Smooth muscle cell (in vitro differentiated cells): Measurements from ENCODE around the gene NOP16. TPM values are rescaled to one million over a fixed set of nuclear protein-coding genes. Genes with fewer than 3 reads are reported as not detected.
"Not testable (repeated sequence)": the region's sequence is repeated elsewhere in the genome, so short reads cannot be mapped to it uniquely, and the experiment has no call there.

Experiments used
- DNase-seq: peaks from one replicate; lab custom pipeline; 2025; ENCODE audit not compliant: unreplicated experiment; lab: John Stamatoyannopoulos, UW
- H2AFZ ChIP-seq: fragments of 200-600 bp; sonication (generic); 2 replicates; pipeline ENCODE4 v1.6.0; 2016; ENCODE audit warnings: antibody characterized with exemption, low read depth, mild to moderate bottlenecking
- H3F3A ChIP-seq: fragments of 200-600 bp; sonication (generic); 2 replicates; pipeline ENCODE4 v1.6.0; 2017; ENCODE audit warnings: antibody characterized with exemption, low read depth
- H3K27ac ChIP-seq: fragments of 200-600 bp; sonication (generic); 2 replicates; pipeline ENCODE4 v1.5.1; 2016; ENCODE audit warnings: low read depth, mild to moderate bottlenecking
- H3K27me3 ChIP-seq: fragments of 200-600 bp; sonication (generic); 2 replicates; pipeline ENCODE4 v1.6.1; 2016; ENCODE audit warnings: low read depth, mild to moderate bottlenecking
- H3K36me3 ChIP-seq: fragments of 200-600 bp; sonication (generic); 2 replicates; pipeline ENCODE4 v1.5.1; 2016; ENCODE audit warnings: low read depth
- H3K4me1 ChIP-seq: fragments of 200-600 bp; sonication (generic); 2 replicates; pipeline ENCODE4 v1.5.1; 2016; ENCODE audit warnings: low read depth
- H3K4me2 ChIP-seq: fragments of 200-600 bp; sonication (generic); 2 replicates; pipeline ENCODE4 v1.6.0; 2016; ENCODE audit warnings: mild to moderate bottlenecking
- H3K4me3 ChIP-seq: fragments of 200-600 bp; sonication (generic); 2 replicates; pipeline ENCODE4 v1.5.1; 2016; ENCODE audit warnings: mild to moderate bottlenecking
- H3K79me2 ChIP-seq: fragments of 200-600 bp; sonication (generic); 2 replicates; pipeline ENCODE4 v1.6.0; 2016; ENCODE audit warnings: low read depth, mild to moderate bottlenecking
- H3K9ac ChIP-seq: fragments of 200-600 bp; sonication (generic); 2 replicates; pipeline ENCODE4 v1.6.0; 2016; ENCODE audit warnings: low read depth
- H3K9me3 ChIP-seq: fragments of 200-600 bp; sonication (generic); replicated peaks from 2 replicates; pipeline ENCODE4 v1.5.1; 2016; ENCODE audit warnings: low read depth
- H4K20me1 ChIP-seq: fragments of 200-600 bp; sonication (generic); 2 replicates; pipeline ENCODE4 v1.6.0; 2016; ENCODE audit warnings: low read depth
- CTCF ChIP-seq: fragments of 200-600 bp; sonication (generic); IDR thresholded peaks from 2 replicates; pipeline ENCODE4 v1.5.1; 2017; ENCODE audit warnings: borderline replicate concordance, mild to moderate bottlenecking, antibody characterized with exemption; ENCODE audit not compliant: insufficient read depth, poor library complexity, severe bottlenecking
- whole genome bisulfite sequencing: methylation state at CpG from one replicate; pipeline ENCODE4 v1.1.7; 2016; ENCODE audit warnings: low lambda C conversion rate; 5-methylcytosine and 5-hydroxymethylcytosine counted together
- polyA plus RNA-seq: library from polyadenylated mRNA; unstranded; fragments of >200 nt; fragmentation: Nextera tagmentation; extraction: Ambion mirVana; gene quantifications from 2 replicates; pipeline ENCODE4 v1.2.1, GENCODE V29; 2016
- total RNA-seq: library from RNA; depleted of rRNA; stranded (reverse); fragments of >200 nt; gene quantifications from 2 replicates; pipeline ENCODE4 v1.2.3, GENCODE V29; 2014

The NOP16 gene
- total and polyA plus RNA-seq, 2 experiments from 2014 or later: 10.7 to 27.9 TPM

GRCh38 chr5:176408590-176408989 is 20.2 kb upstream of the NOP16 start:
- Histone ChIP-seq H3K9me3 (no peaks in the 10 kb centered on the region), H3K9ac (no peak overlapping the region)

GRCh38 chr5:176408252-176408573 is 19.8 kb upstream of the NOP16 start:
- not testable (repeated sequence) for H3K27me3 ChIP-seq, H2AFZ ChIP-seq, H3K27ac ChIP-seq, H3K4me1 ChIP-seq, H3K79me2 ChIP-seq, H3K4me2 ChIP-seq, H3K9ac ChIP-seq, H3K9me3 ChIP-seq, H3K4me3 ChIP-seq, DNase-seq, H3F3A ChIP-seq, H3K36me3 ChIP-seq
- H4K20me1 ChIP-seq: peaks cover 68% of the 10 kb centered on the region
- 96% methylated on average over 10 of the region's 10 CpGs for WGBS

More at GRCh38 chr5:176408590-176408989, 20.2 kb upstream of the NOP16 start:
- Histone ChIP-seq H3F3A (no peaks in the 10 kb centered on the region), H3K4me3 (no peak overlapping the region), H3K36me3 (no peaks in the 10 kb centered on the region), H3K79me2 (no peaks in the 10 kb centered on the region), H3K4me1 (no peaks in the 10 kb centered on the region), H3K27ac (no peak overlapping the region), H4K20me1 (peaks cover 71% of the 10 kb centered on the region), H3K27me3 (no peaks in the 10 kb centered on the region), H2AFZ (no peak overlapping the region), H3K4me2 (no peak overlapping the region)
- WGBS: 92% methylated on average over 5 of the region's 5 CpGs
- TF ChIP-seq CTCF: no peak
- DNase-seq: no peak

GRCh38 chr5:176407456-176408251 is 19.3 kb upstream of the NOP16 start:
- TF ChIP-seq CTCF: no peak
- Histone ChIP-seq H3K27me3 (no peaks in the 10 kb centered on the region), H3K79me2 (no peaks in the 10 kb centered on the region), H3K4me2 (no peak overlapping the region), H3K4me1 (no peaks in the 10 kb centered on the region), H3K4me3 (no peak overlapping the region), H3F3A (no peaks in the 10 kb centered on the region), H3K9ac (no peak overlapping the region), H4K20me1 (peaks cover 62% of the 10 kb centered on the region), H2AFZ (no peak overlapping the region), H3K36me3 (no peaks in the 10 kb centered on the region), H3K9me3 (no peaks in the 10 kb centered on the region), H3K27ac (no peak overlapping the region)
- WGBS: 96% methylated on average over 6 of the region's 6 CpGs
- no peak for DNase-seq

GRCh38 chr5:176406436-176407052 is 18.1 kb upstream of the NOP16 start:
- no peaks in the 10 kb centered on the region for H3K4me1 ChIP-seq

More at GRCh38 chr5:176406436-176407052, 18.1 kb upstream of the NOP16 start:
- H3K4me3 ChIP-seq: no peak overlapping the region
- H3K27me3 ChIP-seq: no peaks in the 10 kb centered on the region
- no peak overlapping the region for H3K27ac ChIP-seq
- no peaks in the 10 kb centered on the region for H3K9me3 ChIP-seq
- DNase-seq: no peak
- no peaks in the 10 kb centered on the region for H3K36me3 ChIP-seq
- H3K9ac ChIP-seq: no peak overlapping the region
- no peak overlapping the region for H3K4me2 ChIP-seq
- no peak for TF ChIP-seq CTCF
- 94% methylated on average over 9 of the region's 9 CpGs for WGBS
- peaks cover 54% of the 10 kb centered on the region for H4K20me1 ChIP-seq
- H2AFZ ChIP-seq: no peak overlapping the region
- no peaks in the 10 kb centered on the region for H3K79me2 ChIP-seq
- H3F3A ChIP-seq: no peaks in the 10 kb centered on the region
